Gastrocnemius medialis (tissue), 4 donors: ENCODE results near the gene RAD17. TPM values are rescaled to one million over a fixed set of nuclear protein-coding genes. Genes with fewer than 3 reads are reported as not detected.

ENCODE experiments used
- ATAC-seq, 2 donors: fragments of 150-250 bp; one replicate each; pipeline ENCODE4 v1.9.1; 2016
- DNase-seq, 2 donors: peaks; one replicate each; pipeline ENCODE4 v3.0.0-alpha.2; 2019
- H3K27ac ChIP-seq, 4 donors: fragments of 200-600 bp; sonication (generic); 1 replicate in 1 of 4; 2 replicates in 3 of 4; pipeline ENCODE4 v1.5.1; 2016 to 2018; ENCODE audit warnings: mild to moderate bottlenecking in 2 of 4, moderate library complexity in 1 of 4
- H3K27me3 ChIP-seq, 3 donors: fragments of 200-600 bp; sonication (generic) in 2 of 3; 1 replicate in 1 of 3; 2 replicates in 2 of 3; pipeline versions ENCODE4 v1.5.1 to v1.6.0; 2016 to 2019; ENCODE audit warnings: mild to moderate bottlenecking in 1 of 3, moderate library complexity in 1 of 3
- H3K36me3 ChIP-seq, 2 donors: fragments of 200-600 bp; sonication (generic) in 1 of 2; one replicate each; pipeline ENCODE4 v1.5.1; 2017 to 2018
- H3K4me1 ChIP-seq, 2 donors: fragments of 200-600 bp; sonication (generic) in 1 of 2; one replicate each; pipeline ENCODE4 v1.5.1; 2016 to 2017; ENCODE audit warnings: mild to moderate bottlenecking in 2 of 2
- H3K4me3 ChIP-seq, 4 donors: fragments of 200-600 bp; sonication (generic) in 3 of 4; 1 replicate in 1 of 4; 2 replicates in 3 of 4; pipeline ENCODE4 v1.5.1; 2016 to 2019; ENCODE audit warnings: mild to moderate bottlenecking in 2 of 4
- H3K9me3 ChIP-seq, 3 donors: fragments of 200-600 bp; sonication (generic) in 2 of 3; 1 replicate in 1 of 3; 2 replicates in 2 of 3; pipeline ENCODE4 v1.5.1; 2016 to 2019
- POLR2A ChIP-seq, 2 donors: fragments of 450-650 bp; IDR thresholded peaks; one replicate each; pipeline ENCODE4 v1.6.1; 2017; ENCODE audit warnings: antibody characterized with exemption in 2 of 2, mild to moderate bottlenecking in 2 of 2, moderate library complexity in 2 of 2
- in situ Hi-C, 4 donors: fragments of 200-750 bp; cut with MboI; loops; one replicate each; pipeline versions ENCODE4 v1.15.0 to v1.8.0; 2017; ENCODE audit warnings: low sequenced_read_pairs in 4 of 4
- intact Hi-C: fragments of 100-400 bp; cut with DNase I; formaldehyde crosslinking; loops from one replicate; pipeline ENCODE4 v1.15.1; 2023; ENCODE audit warnings: low total_unique reads
- total RNA-seq, 4 donors: library from RNA; depleted of rRNA; stranded (reverse); fragments of >200 nt; gene quantifications; one replicate each; pipeline versions ENCODE4 v1.1.0 to v1.2.3, GENCODE V29; 2016
- TF ChIP-seq, protein P1 (sequence below), 5 experiments: fragments of 450-650 bp in 3 of 5; fragments of 200-600 bp in 2 of 5; sonication (generic) in 2 of 5; IDR thresholded peaks in 4 of 5; conservative IDR thresholded peaks in 1 of 5; 1 replicate in 4 of 5; 2 replicates in 1 of 5; pipeline ENCODE4 v1.5.1; 2016 to 2019; ENCODE audit warnings: antibody characterized with exemption in 5 of 5, mild to moderate bottlenecking in 3 of 5, moderate library complexity in 3 of 5

Gene RAD17, protein sequence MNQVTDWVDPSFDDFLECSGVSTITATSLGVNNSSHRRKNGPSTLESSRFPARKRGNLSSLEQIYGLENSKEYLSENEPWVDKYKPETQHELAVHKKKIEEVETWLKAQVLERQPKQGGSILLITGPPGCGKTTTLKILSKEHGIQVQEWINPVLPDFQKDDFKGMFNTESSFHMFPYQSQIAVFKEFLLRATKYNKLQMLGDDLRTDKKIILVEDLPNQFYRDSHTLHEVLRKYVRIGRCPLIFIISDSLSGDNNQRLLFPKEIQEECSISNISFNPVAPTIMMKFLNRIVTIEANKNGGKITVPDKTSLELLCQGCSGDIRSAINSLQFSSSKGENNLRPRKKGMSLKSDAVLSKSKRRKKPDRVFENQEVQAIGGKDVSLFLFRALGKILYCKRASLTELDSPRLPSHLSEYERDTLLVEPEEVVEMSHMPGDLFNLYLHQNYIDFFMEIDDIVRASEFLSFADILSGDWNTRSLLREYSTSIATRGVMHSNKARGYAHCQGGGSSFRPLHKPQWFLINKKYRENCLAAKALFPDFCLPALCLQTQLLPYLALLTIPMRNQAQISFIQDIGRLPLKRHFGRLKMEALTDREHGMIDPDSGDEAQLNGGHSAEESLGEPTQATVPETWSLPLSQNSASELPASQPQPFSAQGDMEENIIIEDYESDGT
- 10 to 100 TPM in 3 of 4 donors, 1 to 10 TPM in 1; 7.3 to 18.3 (median 11.9) TPM for total RNA-seq

DNA sequence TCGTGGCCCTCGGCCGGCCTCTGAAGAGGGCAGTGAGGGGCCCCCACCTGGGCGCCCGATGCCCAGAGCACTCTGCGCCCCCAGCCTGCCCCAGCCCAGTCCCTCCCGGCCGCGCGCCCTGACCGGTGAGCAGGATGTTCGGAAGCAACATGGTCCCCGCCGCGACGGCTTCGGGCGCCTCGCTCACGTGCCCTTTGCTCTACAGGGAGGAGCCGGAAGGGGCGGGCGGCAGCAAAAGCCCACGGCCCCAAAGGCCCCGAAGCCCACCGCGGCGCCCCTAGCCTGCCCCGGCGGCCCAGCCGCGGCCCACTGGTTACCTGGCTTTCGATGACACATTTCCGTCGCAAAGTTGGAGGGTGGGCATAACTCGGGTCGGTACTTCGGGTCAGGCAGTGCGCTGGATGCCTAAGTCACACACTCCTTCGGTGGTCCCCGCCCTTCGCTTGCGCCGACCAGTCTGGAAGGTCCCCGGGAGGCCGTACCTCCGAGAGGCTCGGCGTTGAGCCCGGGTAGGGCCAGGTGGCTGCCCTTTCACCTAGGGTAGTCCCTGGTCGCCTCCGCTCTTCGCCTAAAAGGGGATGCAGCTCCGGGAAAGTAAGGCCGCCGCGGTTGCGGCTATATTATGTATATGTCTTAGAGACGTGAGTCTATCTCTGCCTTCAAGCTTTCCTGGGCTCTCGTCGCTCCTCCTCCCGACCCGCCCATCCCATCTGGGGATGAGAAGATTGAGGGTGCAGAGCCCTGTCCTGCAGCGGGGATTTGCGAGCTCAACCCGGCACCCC is at the start of gene RAD17, which contains the start of the genes AK6 and TAF9:
Gene RAD17 (plus strand): TSS at position 479 of the 782 bp plus-strand sequence. CDS start 2,391 bp downstream, outside the sequence.
Gene AK6 (minus strand): TSS at position 181 of the 782 bp plus-strand sequence. CDS start 30 bp downstream, at position 151.
Gene TAF9 (minus strand): TSS at position 181 of the 782 bp plus-strand sequence. CDS start 3,783 bp downstream, outside the sequence.
- TF ChIP-seq, protein P1, sequence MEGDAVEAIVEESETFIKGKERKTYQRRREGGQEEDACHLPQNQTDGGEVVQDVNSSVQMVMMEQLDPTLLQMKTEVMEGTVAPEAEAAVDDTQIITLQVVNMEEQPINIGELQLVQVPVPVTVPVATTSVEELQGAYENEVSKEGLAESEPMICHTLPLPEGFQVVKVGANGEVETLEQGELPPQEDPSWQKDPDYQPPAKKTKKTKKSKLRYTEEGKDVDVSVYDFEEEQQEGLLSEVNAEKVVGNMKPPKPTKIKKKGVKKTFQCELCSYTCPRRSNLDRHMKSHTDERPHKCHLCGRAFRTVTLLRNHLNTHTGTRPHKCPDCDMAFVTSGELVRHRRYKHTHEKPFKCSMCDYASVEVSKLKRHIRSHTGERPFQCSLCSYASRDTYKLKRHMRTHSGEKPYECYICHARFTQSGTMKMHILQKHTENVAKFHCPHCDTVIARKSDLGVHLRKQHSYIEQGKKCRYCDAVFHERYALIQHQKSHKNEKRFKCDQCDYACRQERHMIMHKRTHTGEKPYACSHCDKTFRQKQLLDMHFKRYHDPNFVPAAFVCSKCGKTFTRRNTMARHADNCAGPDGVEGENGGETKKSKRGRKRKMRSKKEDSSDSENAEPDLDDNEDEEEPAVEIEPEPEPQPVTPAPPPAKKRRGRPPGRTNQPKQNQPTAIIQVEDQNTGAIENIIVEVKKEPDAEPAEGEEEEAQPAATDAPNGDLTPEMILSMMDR (IDR thresholded peaks at IDR 0.05 in 4 of 5, conservative IDR thresholded peaks at IDR 0.05 in 1 of 5): no peak
- peak; percentile 80 to 81 for TF ChIP-seq POLR2A (IDR thresholded peaks at IDR 0.05)
- Histone ChIP-seq H3K27ac (peak within 1 kb of the TSS; percentile 95 to 99 (median 98)), H3K4me1 (peaks cover 30 to 32% of the 10 kb centered on the region in 2 donors), H3K4me3 (peak within 1 kb of the TSS; percentile 85 to 90 (median 89)), H3K36me3 (peaks cover 0 to 16% of the 10 kb centered on the region in 2 donors), H3K27me3 (no peaks in the 10 kb centered on the region), H3K9me3 (no peaks in the 10 kb centered on the region)
- DNase-seq (peak; percentile 89), ATAC-seq (peak; percentile 96 to 97)
- intact Hi-C loops: loop anchor here (1.0 to 2.0 kb wide), 5 partner anchors 37 to 327 kb away; partner anchors contain the start of genes CCDC125 and CDK7
- in situ Hi-C loops: loop anchor here (10.0 to 25.0 kb wide), 4 partner anchors 257 to 325 kb away; partner anchors contain the start of gene SLC30A5 (in 3 of the 4)

DNA sequence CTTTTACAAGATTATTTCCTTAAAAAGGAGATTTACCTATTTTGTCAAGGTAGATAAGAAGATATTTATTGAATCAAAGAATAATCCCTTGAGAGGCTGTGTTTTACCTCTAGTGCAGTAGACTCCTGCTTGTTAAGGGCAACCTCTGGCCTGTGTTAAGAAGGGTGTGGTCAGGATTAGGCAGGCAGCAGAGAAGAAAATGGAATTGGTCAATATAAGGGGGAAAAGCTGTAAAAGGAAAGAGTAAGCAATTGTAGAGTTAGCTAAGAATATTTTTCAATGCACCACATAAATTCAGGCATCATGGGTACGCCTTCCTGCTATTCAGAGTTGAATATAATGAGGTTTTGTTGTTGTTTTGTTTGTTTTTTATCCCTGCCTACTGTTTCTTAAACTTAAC is 43.3 kb upstream of the RAD17 start:
- Histone ChIP-seq H3K36me3 (no peaks in the 10 kb centered on the region), H3K4me1 (no peaks in the 10 kb centered on the region), H3K4me3 (no peak overlapping the region), H3K27ac (no peak overlapping the region), H3K27me3 (no peaks in the 10 kb centered on the region), H3K9me3 (no peaks in the 10 kb centered on the region)
- intact Hi-C loops (no loop called here), in situ Hi-C loops (no loop called here)
- no peak for ATAC-seq
- DNase-seq: no peak
- TF ChIP-seq, protein P1 (IDR thresholded peaks at IDR 0.05 in 4 of 5, conservative IDR thresholded peaks at IDR 0.05 in 1 of 5): no peak
- no peak for TF ChIP-seq POLR2A (IDR thresholded peaks at IDR 0.05)

DNA sequence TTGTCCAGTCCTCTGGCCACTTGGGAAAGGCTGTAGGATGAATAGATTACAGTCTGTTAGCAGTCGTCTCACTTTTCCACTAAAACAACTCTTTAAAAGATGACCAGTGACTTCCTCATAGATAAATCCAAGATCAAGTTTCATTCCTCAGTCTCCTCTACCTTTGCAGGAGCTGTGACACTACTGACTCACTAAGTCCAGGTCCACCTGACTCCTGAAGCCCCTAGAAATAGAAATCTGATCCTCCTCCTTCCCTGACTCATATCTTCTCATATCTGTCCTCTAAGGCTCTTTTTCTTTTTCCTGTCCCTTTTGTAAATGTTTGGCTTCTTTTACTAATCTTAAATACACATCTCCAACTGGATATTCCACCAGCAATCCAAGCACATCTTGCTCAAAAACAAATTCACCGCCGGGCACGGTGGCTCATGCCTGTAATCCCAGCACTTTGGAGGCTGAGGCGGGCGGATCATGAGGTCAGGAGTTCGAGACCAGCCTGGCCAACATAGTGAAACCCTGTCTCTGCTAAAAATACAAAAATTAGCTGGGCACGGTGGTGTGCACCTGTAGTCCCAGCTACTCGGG is 39.6 kb upstream of the RAD17 start:
- ATAC-seq: no peak
- in situ Hi-C loops (loop anchor here in 2 of 4 donors (10.0 kb wide), 3 partner anchors 95 to 285 kb away; partner anchors contain the start of genes CDK7 (in 1 of the 2) and SLC30A5 (in 1 of the 2)), intact Hi-C loops (no loop called here)
- Histone ChIP-seq H3K36me3 (no peaks in the 10 kb centered on the region), H3K4me3 (no peak overlapping the region), H3K27me3 (no peaks in the 10 kb centered on the region), H3K27ac (no peak overlapping the region), H3K4me1 (peaks cover 8 to 14% of the 10 kb centered on the region in 2 donors), H3K9me3 (no peaks in the 10 kb centered on the region)
- TF ChIP-seq, protein P1 (IDR thresholded peaks at IDR 0.05 in 4 of 5, conservative IDR thresholded peaks at IDR 0.05 in 1 of 5): no peak
- no peak for TF ChIP-seq POLR2A (IDR thresholded peaks at IDR 0.05)
- DNase-seq: no peak
